ENCODE results near the gene TNFAIP2.

GRCh38 chr14:103101963-103102688, 21.1 kb upstream of the TNFAIP2 start:
- TF ChIP-seq CTCF (IDR thresholded peaks at IDR 0.05), result no peak
- no peak for TF ChIP-seq POLR2A (IDR thresholded peaks at IDR 0.05)

Measured in right lobe of liver (tissue), 4 donors.